Activated T-cell treated with anti-CD3 and anti-CD28 coated beads, Interleukin-2, amount 50 U/mL, for 24 hours (primary cell): Measurements from ENCODE around the gene OR4E2.
"Not testable (repeated sequence)": the region's sequence is repeated elsewhere in the genome, so short reads cannot be mapped to it uniquely, and the experiment has no call there.

Experiments used
- DNase-seq: peaks from one replicate; pipeline ENCODE4 v3.0.0-alpha.2; 2020
- H3K27ac Mint-ChIP-seq: 2 replicates; pipeline ENCODE4 v1.8.0; 2020; ENCODE audit warnings: mild to moderate bottlenecking, mixed read lengths
- H3K27me3 Mint-ChIP-seq: 2 replicates; pipeline ENCODE4 v1.8.0; 2020; ENCODE audit warnings: mixed read lengths
- H3K36me3 Mint-ChIP-seq: 2 replicates; pipeline ENCODE4 v1.8.0; 2020; ENCODE audit warnings: low read depth, mixed read lengths
- H3K4me1 Mint-ChIP-seq: 2 replicates; pipeline ENCODE4 v1.8.0; 2020; ENCODE audit warnings: low read depth, mixed read lengths
- H3K4me3 Mint-ChIP-seq: 2 replicates; pipeline ENCODE4 v1.8.0; 2020; ENCODE audit warnings: mild to moderate bottlenecking, moderate library complexity, mixed read lengths
- H3K9me3 Mint-ChIP-seq: 2 replicates; pipeline ENCODE4 v1.8.0; 2020; ENCODE audit warnings: mixed read lengths

Gene OR4E2

DNA sequence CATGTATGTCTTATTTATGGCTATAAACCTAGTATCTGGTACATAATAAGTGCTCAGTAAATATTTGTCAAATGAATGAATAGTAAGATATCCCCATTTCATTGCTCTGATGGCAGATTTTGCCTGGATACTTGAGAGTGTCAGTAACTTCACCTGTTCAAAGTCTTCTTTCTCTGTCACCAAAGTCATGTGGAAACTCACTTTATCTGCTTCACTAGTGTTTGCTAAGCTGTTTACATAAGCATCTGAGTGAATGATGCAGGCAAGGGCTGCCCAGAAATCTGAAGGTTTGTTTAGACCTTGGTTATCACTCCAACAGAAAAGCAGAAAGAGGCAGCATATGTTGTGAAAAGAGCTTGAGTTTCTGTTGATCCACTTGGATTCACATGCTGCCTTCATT lies 15.6 kb downstream of the OR4E2 start:
- Mint-ChIP-seq H3K4me1 (no peaks in the 10 kb centered on the region), H3K27ac (no peak overlapping the region), H3K36me3 (no peaks in the 10 kb centered on the region), H3K9me3 (peaks cover 1% of the 10 kb centered on the region), H3K27me3 (peaks cover 51% of the 10 kb centered on the region), H3K4me3 (no peak overlapping the region)
- no peak for DNase-seq

DNA sequence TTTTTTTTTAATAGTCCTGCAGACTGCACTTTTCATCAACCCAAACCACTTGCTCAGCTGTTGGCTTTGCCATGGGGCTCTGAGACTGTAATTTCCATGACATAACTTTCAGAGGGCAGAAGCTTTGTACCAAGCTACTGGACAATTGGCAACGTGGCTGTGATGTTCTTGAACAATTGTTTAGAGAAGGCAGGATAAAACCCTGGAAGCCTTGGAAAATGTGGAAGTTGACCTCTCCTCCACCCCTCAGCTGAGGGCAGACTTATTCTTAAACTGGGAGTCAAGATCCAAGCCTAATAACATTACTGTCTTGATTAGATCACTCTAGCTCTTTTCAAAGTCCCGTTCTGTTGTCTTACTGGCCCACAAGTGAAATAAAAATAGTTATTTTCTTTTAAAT lies 17.7 kb downstream of the OR4E2 start:
- peaks cover 40% of the 10 kb centered on the region for H3K27me3 Mint-ChIP-seq
- H3K4me3 Mint-ChIP-seq: no peak overlapping the region
- peaks cover 14% of the 10 kb centered on the region for H3K9me3 Mint-ChIP-seq
- no peaks in the 10 kb centered on the region for H3K36me3 Mint-ChIP-seq
- H3K27ac Mint-ChIP-seq: no peak overlapping the region
- H3K4me1 Mint-ChIP-seq: no peaks in the 10 kb centered on the region
- DNase-seq: no peak

DNA sequence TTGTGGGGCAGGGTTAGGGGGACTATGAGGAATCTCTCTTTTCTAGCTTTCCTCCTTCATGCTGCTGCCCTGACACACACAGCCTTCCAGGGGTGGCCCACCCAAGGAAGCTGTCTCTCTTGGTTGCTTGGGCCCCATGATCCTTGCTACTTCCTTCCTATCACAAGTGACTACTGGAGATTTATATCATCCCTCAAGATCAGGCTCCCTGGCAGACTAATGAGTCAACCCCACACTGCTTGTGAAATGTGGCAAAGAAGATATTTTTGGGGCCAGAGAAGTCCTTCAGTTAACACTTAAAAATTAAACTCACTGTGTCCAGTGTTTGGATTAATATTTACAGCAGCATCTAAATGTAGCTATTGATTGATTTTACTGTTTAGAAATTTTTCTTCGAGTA lies 18.5 kb downstream of the OR4E2 start:
- no peaks in the 10 kb centered on the region for H3K4me1 Mint-ChIP-seq
- H3K9me3 Mint-ChIP-seq: peaks cover 14% of the 10 kb centered on the region
- H3K4me3 Mint-ChIP-seq: no peak overlapping the region
- peaks cover 40% of the 10 kb centered on the region for H3K27me3 Mint-ChIP-seq
- H3K27ac Mint-ChIP-seq: no peak overlapping the region
- no peaks in the 10 kb centered on the region for H3K36me3 Mint-ChIP-seq
- no peak for DNase-seq

DNA sequence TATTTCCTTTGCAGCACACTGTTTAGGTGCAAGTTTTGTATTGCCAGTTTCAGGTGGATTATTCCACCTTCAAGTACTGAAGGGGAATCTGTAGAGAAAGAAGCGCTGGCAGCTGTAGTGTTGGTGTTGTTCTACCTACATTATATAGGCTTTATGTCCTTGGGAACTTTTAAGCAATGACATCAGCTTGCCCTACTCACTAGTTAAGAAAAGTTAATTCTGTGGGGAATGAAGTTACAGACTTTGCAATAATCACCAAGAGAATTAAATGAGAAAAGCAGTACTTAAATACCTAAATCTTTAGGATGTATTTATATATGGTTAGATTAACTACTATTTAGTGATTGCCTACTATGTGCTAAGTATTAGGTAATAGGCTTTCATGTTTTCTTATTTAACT lies 20.1 kb downstream of the OR4E2 start, which contains the start of gene OR4E1:
OR4E1 (minus strand) TSS at position 101 of the 400 bp plus-strand sequence. CDS start 2,883 bp downstream, outside the sequence.
- no peak for DNase-seq
- Mint-ChIP-seq H3K4me1 (no peaks in the 10 kb centered on the region), H3K9me3 (peaks cover 14% of the 10 kb centered on the region), H3K27ac (no peak within 1 kb of the TSS), H3K4me3 (no peak within 1 kb of the TSS), H3K27me3 (peaks cover 46% of the 10 kb centered on the region), H3K36me3 (no peaks in the 10 kb centered on the region)

DNA sequence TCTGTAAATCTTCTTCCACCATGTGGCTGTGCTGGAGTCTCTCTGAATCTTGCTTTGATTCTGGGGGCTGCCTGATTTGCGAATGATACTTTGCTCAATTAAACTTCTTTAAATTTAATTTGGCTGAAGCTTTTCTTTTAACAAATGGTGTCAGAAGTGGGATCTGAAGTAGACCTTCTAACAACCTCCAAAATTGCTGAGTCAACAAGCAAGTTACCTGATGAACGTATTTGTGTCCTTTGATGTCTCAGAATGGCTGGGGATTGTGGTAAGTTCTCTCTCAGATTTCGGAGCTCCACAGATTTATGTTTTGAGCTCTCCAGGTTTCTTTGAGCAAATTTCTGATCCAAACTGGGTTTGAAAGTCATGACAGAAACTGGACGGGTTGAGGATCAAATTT lies 21.9 kb downstream of the OR4E2 start:
- no peaks in the 10 kb centered on the region for H3K36me3 Mint-ChIP-seq
- H3K27me3 Mint-ChIP-seq: peaks cover 30% of the 10 kb centered on the region
- no peaks in the 10 kb centered on the region for H3K4me1 Mint-ChIP-seq
- DNase-seq: no peak
- H3K9me3 Mint-ChIP-seq: peaks cover 14% of the 10 kb centered on the region
- no peak overlapping the region for H3K27ac Mint-ChIP-seq
- no peak overlapping the region for H3K4me3 Mint-ChIP-seq

DNA sequence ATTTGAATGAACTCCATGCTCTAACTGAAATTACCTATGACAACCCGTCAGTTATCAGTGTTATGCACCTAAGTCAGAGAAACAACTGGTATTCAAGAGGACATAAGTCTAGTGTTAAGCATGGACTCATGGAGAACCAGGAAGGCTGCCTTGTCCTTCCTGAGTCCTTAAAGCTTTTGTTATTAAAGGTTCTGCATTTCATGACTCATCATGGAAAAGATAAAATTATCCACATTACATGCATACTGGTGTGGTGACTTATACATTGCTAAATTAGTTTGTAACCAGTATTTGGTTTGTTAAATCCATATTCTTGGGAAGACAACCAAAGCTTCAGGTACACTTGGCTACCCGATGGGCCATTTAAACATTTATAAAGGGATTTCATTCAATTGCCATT lies 26.4 kb downstream of the OR4E2 start:
- Mint-ChIP-seq H3K9me3 (peaks cover 9% of the 10 kb centered on the region), H3K4me3 (no peak overlapping the region), H3K36me3 (no peaks in the 10 kb centered on the region)

DNA sequence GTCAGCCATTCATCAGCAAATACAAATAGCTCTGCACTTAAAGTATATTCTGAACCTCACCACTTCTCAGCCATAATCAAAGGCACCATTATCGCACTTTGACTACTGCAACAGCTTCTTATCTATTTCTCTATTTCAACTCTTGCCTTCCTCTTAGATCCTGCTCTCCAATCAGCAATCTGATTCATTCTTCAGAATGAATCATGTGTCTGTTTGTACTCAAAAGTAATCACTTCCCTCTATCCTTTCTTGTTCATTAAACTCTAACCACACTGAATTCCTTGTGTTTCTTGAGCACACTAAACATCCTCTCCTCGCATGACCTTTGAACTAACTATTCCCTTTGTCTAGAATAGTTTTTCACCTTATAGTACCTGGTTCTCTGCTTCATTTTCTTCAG lies 32.8 kb downstream of the OR4E2 start:
- no peak for DNase-seq
- no peaks in the 10 kb centered on the region for H3K4me1 Mint-ChIP-seq
- no peak overlapping the region for H3K4me3 Mint-ChIP-seq
- peaks cover 45% of the 10 kb centered on the region for H3K27me3 Mint-ChIP-seq
- H3K36me3 Mint-ChIP-seq: no peaks in the 10 kb centered on the region
- H3K9me3 Mint-ChIP-seq: no peaks in the 10 kb centered on the region
- no peak overlapping the region for H3K27ac Mint-ChIP-seq

More for the DNA sequence above, 26.4 kb downstream of the OR4E2 start:
- H3K4me1 Mint-ChIP-seq: no peaks in the 10 kb centered on the region
- DNase-seq: no peak
- peaks cover 31% of the 10 kb centered on the region for H3K27me3 Mint-ChIP-seq
- no peak overlapping the region for H3K27ac Mint-ChIP-seq

DNA sequence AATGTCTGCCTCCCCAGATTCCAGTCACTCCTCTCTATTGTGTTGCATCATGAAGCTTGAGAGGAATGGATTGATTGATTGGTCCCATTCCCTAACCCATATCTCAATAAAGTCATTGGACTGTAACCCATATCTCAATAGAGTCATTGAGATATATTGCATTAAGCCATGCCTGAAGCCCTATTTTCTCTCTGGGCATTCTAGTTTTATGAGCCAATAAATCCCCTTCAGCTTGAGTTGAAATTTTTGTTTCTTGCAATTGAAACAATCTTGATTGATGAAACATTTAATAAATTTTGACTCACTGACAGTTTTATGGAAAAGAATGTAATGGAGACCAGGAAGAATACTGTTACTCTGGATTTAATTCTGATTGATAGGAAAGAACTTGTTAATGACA lies 40.8 kb downstream of the OR4E2 start:
- no peak overlapping the region for H3K4me3 Mint-ChIP-seq
- DNase-seq: no peak
- no peaks in the 10 kb centered on the region for H3K36me3 Mint-ChIP-seq
- H3K27ac Mint-ChIP-seq: no peak overlapping the region
- H3K9me3 Mint-ChIP-seq: no peaks in the 10 kb centered on the region
- H3K4me1 Mint-ChIP-seq: no peaks in the 10 kb centered on the region
- H3K27me3 Mint-ChIP-seq: peaks cover 39% of the 10 kb centered on the region

DNA sequence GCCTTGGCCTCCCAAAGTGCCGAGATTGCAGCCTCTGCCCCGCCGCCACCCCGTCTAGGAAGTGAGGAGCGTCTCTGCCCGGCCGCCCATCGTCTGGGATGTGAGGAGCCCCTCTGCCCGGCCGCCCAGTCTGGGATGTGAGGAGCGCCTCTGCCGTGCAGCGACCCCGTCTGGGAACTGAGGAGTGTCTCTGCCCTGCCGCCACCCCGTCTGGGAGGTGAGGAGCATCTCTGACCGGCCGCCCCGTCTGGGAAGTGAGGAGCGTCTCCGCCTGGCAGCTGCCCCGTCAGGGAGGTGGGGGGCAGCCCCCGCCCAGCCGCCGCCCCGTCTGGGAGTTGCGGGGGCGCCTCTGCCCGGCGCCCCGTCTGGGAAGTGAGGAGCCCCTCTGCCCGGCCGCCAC lies 44.0 kb downstream of the OR4E2 start:
- H3K4me1 Mint-ChIP-seq, H3K9me3 Mint-ChIP-seq, H3K4me3 Mint-ChIP-seq, H3K27ac Mint-ChIP-seq, H3K36me3 Mint-ChIP-seq, DNase-seq: not testable (repeated sequence)
- peaks cover 19% of the 10 kb centered on the region for H3K27me3 Mint-ChIP-seq

DNA sequence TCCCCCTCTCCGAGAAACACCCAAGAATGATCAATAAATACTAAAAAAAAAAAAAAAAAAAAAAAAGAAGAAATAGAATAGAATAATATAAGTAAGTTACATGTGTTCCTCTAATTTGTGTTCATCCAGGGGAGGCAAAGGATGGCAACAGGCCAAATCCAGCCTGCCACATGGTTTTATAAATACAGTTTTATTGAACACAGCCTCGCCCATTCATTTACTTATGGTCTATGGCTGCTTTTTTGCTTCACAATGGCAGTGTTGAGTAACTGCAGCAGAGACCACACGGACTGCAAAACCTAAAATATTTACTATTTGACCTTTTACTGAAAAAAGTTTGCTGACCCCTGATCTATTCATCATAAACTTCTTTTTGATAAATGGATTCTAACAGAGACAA lies 44.9 kb downstream of the OR4E2 start:
- not testable (repeated sequence) for H3K27ac Mint-ChIP-seq, H3K4me3 Mint-ChIP-seq, H3K9me3 Mint-ChIP-seq, DNase-seq, H3K36me3 Mint-ChIP-seq, H3K4me1 Mint-ChIP-seq
- H3K27me3 Mint-ChIP-seq: peaks cover 18% of the 10 kb centered on the region

DNA sequence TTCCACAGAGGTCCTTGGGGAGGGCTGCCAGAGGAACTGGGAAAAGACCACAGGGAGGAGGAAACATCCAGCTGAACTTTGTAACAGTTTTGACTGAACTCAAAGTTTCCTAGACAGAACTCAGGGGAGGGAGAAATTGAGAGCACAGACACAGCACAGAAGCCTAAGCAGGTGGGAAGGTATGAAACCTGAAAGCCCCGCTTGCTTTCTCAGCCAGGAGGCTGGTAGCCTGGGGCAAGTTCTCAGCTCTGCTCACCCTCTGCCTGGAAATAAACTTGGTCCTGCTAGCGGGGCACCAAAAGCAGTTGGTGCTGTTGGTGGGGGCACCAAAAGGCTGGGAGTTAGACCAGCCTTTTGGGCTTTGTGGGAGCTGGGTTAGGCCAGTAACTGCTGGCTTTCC lies 45.9 kb downstream of the OR4E2 start:
- peaks cover 18% of the 10 kb centered on the region for H3K27me3 Mint-ChIP-seq
- H3K36me3 Mint-ChIP-seq: no peaks in the 10 kb centered on the region
- H3K4me1 Mint-ChIP-seq: peaks cover 14% of the 10 kb centered on the region
- H3K4me3 Mint-ChIP-seq: no peak overlapping the region
- no peak for DNase-seq
- H3K27ac Mint-ChIP-seq: no peak overlapping the region
- no peaks in the 10 kb centered on the region for H3K9me3 Mint-ChIP-seq

DNA sequence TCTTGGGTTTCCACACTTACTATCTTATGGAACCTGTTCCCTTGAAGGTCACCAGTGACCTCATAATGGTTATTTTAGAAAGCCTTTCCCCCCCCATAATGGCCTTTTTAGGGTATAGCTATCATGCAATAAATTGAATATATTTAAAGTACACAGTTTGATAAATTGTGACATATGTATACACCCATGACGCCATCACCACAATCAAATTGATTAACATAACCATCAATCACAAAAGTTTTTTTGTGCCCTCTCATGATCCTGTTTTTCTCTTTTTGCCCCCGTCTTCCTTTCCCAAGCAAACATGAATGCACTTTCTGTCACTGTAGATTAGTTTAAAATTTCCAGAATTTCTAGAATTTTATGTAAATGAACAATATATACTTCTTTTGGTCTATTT lies 48.7 kb downstream of the OR4E2 start:
- no peaks in the 10 kb centered on the region for H3K36me3 Mint-ChIP-seq
- peaks cover 22% of the 10 kb centered on the region for H3K4me1 Mint-ChIP-seq
- peaks cover 19% of the 10 kb centered on the region for H3K27me3 Mint-ChIP-seq
- no peaks in the 10 kb centered on the region for H3K9me3 Mint-ChIP-seq
- DNase-seq: no peak
- no peak overlapping the region for H3K27ac Mint-ChIP-seq
- H3K4me3 Mint-ChIP-seq: no peak overlapping the region

DNA sequence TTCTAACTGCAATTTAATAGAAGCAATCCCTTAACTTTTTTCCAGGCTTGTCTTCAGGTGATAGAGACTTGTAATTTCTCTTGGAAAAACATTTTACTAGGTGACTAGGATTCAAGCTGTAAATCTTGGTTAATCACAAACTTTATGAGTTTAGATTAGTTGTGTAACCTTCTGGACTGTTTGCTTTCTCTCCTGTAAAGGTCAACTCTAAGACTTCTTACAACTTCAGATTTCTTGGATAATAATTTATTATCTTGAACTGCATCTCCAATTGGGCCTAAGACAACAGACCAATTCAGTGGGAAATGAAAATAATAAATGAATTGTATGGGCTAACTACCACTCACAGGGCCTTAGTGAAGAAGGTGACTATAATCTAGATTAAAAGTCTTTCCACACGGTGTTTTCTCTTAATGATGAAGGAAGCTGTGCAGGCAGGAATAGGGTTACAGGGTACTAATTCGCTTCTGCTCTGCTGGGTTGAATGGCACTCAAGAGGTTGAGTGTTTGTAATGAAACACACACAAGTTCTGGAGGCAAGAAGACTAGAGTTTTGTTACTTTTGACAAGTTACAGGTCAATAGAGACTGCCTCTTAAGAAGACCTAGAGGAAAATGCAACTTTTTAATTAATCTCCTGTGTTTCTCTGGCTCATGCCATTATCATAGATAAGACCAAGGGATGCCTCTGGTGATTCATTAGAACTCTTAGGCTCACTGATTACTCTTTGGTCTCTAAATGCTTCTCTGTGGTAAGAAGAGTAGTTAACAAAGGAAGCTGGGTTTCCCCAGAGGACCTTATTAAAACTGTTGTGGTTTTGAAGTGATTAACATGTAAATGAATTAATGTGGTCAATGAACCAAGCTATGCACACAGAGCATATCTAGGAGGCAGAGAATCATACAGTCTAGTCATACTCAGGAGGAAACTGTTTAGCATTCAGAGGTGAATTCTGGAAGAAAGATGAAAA lies 50.0 kb downstream of the OR4E2 start:
- no peak for DNase-seq
- no peaks in the 10 kb centered on the region for H3K9me3 Mint-ChIP-seq
- peaks cover 26% of the 10 kb centered on the region for H3K27me3 Mint-ChIP-seq
- H3K4me1 Mint-ChIP-seq: peaks cover 22% of the 10 kb centered on the region
- H3K36me3 Mint-ChIP-seq: no peaks in the 10 kb centered on the region
- no peak overlapping the region for H3K4me3 Mint-ChIP-seq
- peak overlapping the region; percentile 42 for H3K27ac Mint-ChIP-seq

DNA sequence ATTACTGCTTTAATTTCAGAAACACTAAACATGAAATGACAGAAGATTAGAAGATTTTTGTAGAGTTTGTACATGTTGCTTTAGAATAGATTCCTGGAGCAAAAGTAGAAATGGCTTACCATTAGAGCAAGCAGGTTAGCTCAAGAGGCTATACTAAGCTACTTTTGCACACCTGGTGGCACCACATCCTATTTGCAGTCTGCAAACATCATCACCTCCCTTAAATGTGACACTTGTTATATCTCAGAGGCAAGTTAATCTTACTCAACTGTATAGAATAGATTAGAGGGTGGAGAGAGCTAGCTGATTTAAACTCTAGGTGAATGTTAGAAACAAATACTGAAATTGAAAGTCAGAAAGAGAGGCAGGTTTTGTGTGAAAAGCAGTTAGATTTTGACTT lies 50.7 kb downstream of the OR4E2 start:
- peaks cover 21% of the 10 kb centered on the region for H3K27me3 Mint-ChIP-seq
- H3K4me1 Mint-ChIP-seq: peaks cover 22% of the 10 kb centered on the region
- H3K27ac Mint-ChIP-seq: peak overlapping the region; percentile 42
- H3K9me3 Mint-ChIP-seq: peaks cover 5% of the 10 kb centered on the region
- no peak overlapping the region for H3K4me3 Mint-ChIP-seq
- no peaks in the 10 kb centered on the region for H3K36me3 Mint-ChIP-seq
- no peak for DNase-seq

DNA sequence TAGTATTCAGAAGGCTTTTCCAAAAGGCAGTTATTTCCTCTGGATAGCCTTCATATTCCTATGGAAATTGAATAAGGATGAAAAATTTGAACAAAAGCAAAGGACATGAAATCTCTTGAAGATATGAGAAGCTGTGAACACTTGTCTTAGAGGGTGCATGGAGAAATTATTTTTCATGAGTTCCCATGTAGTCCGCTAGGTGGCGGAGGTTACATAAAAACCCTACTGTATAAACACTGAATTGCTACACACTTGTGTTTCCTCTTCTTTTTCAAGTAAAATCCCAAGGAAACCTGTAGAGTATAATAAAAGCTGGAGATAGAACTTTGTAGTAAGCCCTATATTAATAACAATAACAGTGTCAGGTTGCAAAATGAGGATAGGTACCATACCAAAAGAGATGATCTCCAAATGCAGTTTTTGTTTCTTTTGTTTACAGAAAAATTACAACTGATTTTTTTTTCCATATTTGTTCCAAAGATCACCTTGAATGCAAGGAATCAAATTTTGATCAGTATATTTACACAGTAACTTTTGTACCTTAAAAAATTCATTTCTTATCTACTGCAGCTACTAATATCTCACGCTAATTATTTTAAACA lies 57.8 kb downstream of the OR4E2 start:
- peak overlapping the region; percentile 56 for H3K4me3 Mint-ChIP-seq
- peaks cover 3% of the 10 kb centered on the region for H3K4me1 Mint-ChIP-seq
- H3K9me3 Mint-ChIP-seq: peaks cover 5% of the 10 kb centered on the region
- no peak overlapping the region for H3K27ac Mint-ChIP-seq
- H3K27me3 Mint-ChIP-seq: peaks cover 29% of the 10 kb centered on the region
- no peak for DNase-seq
- no peaks in the 10 kb centered on the region for H3K36me3 Mint-ChIP-seq
